ENCODE measurements around the gene RNF123.

The RNF123 gene

GRCh38 chr3:49703956-49704355 lies 14.6 kb downstream of the RNF123 start:
- no peak overlapping the region for H3K27ac ChIP-seq
- no peak for TF ChIP-seq ZFX (IDR thresholded peaks at IDR 0.05; ENCODE audit: borderline replicate concordance)
- TF ChIP-seq, protein P1, sequence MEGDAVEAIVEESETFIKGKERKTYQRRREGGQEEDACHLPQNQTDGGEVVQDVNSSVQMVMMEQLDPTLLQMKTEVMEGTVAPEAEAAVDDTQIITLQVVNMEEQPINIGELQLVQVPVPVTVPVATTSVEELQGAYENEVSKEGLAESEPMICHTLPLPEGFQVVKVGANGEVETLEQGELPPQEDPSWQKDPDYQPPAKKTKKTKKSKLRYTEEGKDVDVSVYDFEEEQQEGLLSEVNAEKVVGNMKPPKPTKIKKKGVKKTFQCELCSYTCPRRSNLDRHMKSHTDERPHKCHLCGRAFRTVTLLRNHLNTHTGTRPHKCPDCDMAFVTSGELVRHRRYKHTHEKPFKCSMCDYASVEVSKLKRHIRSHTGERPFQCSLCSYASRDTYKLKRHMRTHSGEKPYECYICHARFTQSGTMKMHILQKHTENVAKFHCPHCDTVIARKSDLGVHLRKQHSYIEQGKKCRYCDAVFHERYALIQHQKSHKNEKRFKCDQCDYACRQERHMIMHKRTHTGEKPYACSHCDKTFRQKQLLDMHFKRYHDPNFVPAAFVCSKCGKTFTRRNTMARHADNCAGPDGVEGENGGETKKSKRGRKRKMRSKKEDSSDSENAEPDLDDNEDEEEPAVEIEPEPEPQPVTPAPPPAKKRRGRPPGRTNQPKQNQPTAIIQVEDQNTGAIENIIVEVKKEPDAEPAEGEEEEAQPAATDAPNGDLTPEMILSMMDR (IDR thresholded peaks at IDR 0.05) = no peak

DNA sequence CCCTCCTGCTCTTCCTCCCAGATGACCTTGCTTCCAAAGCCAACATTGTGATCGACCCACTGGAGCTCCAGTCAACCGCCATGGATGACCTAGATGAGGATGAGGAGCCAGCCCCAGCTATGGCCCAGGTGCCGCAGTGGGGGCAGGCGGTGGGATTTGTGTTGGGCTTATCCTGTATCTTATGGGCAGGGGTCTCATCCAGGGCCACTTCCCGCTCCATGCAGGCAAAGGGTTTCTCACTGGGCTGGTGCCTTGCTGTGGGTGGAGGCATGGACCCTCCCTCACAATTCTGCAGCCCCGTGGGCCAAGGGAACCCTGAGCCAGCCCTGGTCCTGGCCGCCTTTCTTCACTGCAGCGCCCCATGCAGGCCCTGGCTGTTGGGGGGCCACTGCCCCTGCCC lies 15.3 kb downstream of the RNF123 start:
- no peak for TF ChIP-seq ZFX (IDR thresholded peaks at IDR 0.05; ENCODE audit: borderline replicate concordance)
- TF ChIP-seq, protein P1 (IDR thresholded peaks at IDR 0.05) = no peak

GRCh38 chr3:49705390-49705960 lies 16.1 kb downstream of the RNF123 start:
- TF ChIP-seq, protein P1 (IDR thresholded peaks at IDR 0.05) = no peak
- H3K27ac ChIP-seq = no peak overlapping the region

More for the DNA sequence above, 15.3 kb downstream of the RNF123 start:
- H3K27ac ChIP-seq = no peak overlapping the region

GRCh38 chr3:49706456-49707112 lies 17.2 kb downstream of the RNF123 start:
- no peak overlapping the region for H3K27ac ChIP-seq
- TF ChIP-seq, protein P1 (IDR thresholded peaks at IDR 0.05) = no peak
- TF ChIP-seq ZFX (IDR thresholded peaks at IDR 0.05; ENCODE audit: borderline replicate concordance) = no peak

DNA sequence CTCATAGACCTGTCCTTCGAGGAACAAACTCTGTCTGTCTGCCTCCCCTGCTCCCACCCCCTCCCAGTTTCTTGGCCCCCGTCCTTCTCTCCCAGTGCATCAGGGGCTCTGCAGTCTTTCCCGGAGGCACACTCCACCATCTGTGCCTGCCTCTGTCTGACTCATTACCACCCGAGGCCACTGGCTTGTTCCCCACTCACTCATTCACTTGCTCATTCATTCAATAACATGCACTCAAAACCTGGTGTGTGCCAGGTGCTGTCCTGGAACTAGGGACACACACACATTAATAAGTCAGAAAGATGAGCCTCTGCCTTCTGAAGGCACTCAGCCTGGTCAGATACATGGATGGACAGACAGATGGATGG lies 17.7 kb downstream of the RNF123 start:
- TF ChIP-seq, protein P1 (IDR thresholded peaks at IDR 0.05) = no peak
- no peak for TF ChIP-seq ZFX (IDR thresholded peaks at IDR 0.05; ENCODE audit: borderline replicate concordance)

GRCh38 chr3:49709852-49710251 lies 20.5 kb downstream of the RNF123 start:
- no peak for TF ChIP-seq ZFX (IDR thresholded peaks at IDR 0.05; ENCODE audit: borderline replicate concordance)
- TF ChIP-seq, protein P1 (IDR thresholded peaks at IDR 0.05) = no peak
- H3K27ac ChIP-seq = no peak overlapping the region

More for the DNA sequence above, 17.7 kb downstream of the RNF123 start:
- H3K27ac ChIP-seq = no peak overlapping the region

DNA sequence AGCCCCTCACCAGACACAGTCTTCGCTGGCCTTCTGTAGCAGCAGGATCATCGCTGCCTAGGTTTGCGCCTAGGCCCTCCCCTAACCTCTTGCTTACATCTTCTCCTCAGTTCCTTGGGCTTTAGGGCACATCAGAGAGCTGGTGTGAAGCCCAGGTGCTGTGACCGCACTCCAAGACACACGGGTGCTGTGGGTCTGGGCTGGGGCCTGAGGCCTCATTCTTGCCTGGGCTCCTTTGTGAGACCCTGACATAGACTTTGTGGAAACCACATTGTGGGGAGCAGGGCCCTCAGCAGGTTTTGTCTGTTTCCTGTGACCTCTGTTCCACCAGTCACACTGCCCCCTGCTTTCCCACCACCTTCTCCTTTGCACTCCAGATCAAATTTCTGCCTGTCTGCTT lies 22.1 kb downstream of the RNF123 start:
- TF ChIP-seq, protein P1 (IDR thresholded peaks at IDR 0.05) = no peak
- TF ChIP-seq ZFX (IDR thresholded peaks at IDR 0.05; ENCODE audit: borderline replicate concordance) = no peak
- H3K27ac ChIP-seq = no peak overlapping the region

All from 22Rv1 (cell line).